IPS-18a (cell line): ENCODE results near the gene LUZP2.

Experiments
- H3K27ac ChIP-seq: one replicate; pipeline ENCODE4 v1.5.1; 2013; ENCODE audit warnings: low read length
- H3K27me3 ChIP-seq: one replicate; pipeline ENCODE4 v1.6.1; 2013; ENCODE audit warnings: mild to moderate bottlenecking, low read length; ENCODE audit not compliant: control insufficient read depth, insufficient read depth
- H3K36me3 ChIP-seq: one replicate; pipeline ENCODE4 v1.6.1; 2013; ENCODE audit warnings: low read depth, low read length; ENCODE audit not compliant: control insufficient read depth
- H3K4me1 ChIP-seq: one replicate; pipeline ENCODE4 v1.6.1; 2013; ENCODE audit warnings: low read depth, low read length; ENCODE audit not compliant: control insufficient read depth
- H3K4me3 ChIP-seq: one replicate; pipeline ENCODE4 v1.5.1; 2013; ENCODE audit warnings: low read length
- H3K9ac ChIP-seq: one replicate; pipeline ENCODE4 v1.6.1; 2013; ENCODE audit warnings: mild to moderate bottlenecking, low read length, moderate library complexity
- H3K9me3 ChIP-seq: one replicate; pipeline ENCODE4 v1.6.1; 2013; ENCODE audit warnings: low read depth, low read length; ENCODE audit not compliant: control insufficient read depth

Gene LUZP2

GRCh38 chr11:24773322-24773721 lies 276.5 kb downstream of the LUZP2 start:
- Histone ChIP-seq H3K9me3 (no peaks in the 10 kb centered on the region), H3K27ac (no peak overlapping the region), H3K9ac (no peak overlapping the region), H3K27me3 (no peaks in the 10 kb centered on the region), H3K4me3 (no peak overlapping the region), H3K36me3 (no peaks in the 10 kb centered on the region), H3K4me1 (no peaks in the 10 kb centered on the region)

- Histone ChIP-seq H3K9ac (no peak overlapping the region), H3K4me1 (peaks cover 9% of the 10 kb centered on the region), H3K36me3 (no peaks in the 10 kb centered on the region), H3K27ac (no peak overlapping the region), H3K27me3 (no peaks in the 10 kb centered on the region), H3K4me3 (no peak overlapping the region), H3K9me3 (no peaks in the 10 kb centered on the region)
These were observed 282.9 kb downstream of the LUZP2 start for GRCh38 chr11:24779791-24780190.

- no peak overlapping the region for H3K9ac ChIP-seq
- no peaks in the 10 kb centered on the region for H3K36me3 ChIP-seq
- H3K9me3 ChIP-seq: no peaks in the 10 kb centered on the region
- no peak overlapping the region for H3K4me3 ChIP-seq
- peaks cover 9% of the 10 kb centered on the region for H3K4me1 ChIP-seq
- no peaks in the 10 kb centered on the region for H3K27me3 ChIP-seq
- H3K27ac ChIP-seq: no peak overlapping the region
These were observed 284.4 kb downstream of the LUZP2 start for GRCh38 chr11:24781288-24781687.

GRCh38 chr11:24793479-24793878 lies 296.6 kb downstream of the LUZP2 start:
- H3K9me3 ChIP-seq: no peaks in the 10 kb centered on the region
- no peaks in the 10 kb centered on the region for H3K4me1 ChIP-seq
- H3K9ac ChIP-seq: no peak overlapping the region
- H3K27ac ChIP-seq: no peak overlapping the region
- H3K36me3 ChIP-seq: no peaks in the 10 kb centered on the region
- no peak overlapping the region for H3K4me3 ChIP-seq
- no peaks in the 10 kb centered on the region for H3K27me3 ChIP-seq

- H3K36me3 ChIP-seq: no peaks in the 10 kb centered on the region
- no peaks in the 10 kb centered on the region for H3K4me1 ChIP-seq
- no peak overlapping the region for H3K4me3 ChIP-seq
- H3K9me3 ChIP-seq: no peaks in the 10 kb centered on the region
- H3K27ac ChIP-seq: no peak overlapping the region
- H3K27me3 ChIP-seq: no peaks in the 10 kb centered on the region
- no peak overlapping the region for H3K9ac ChIP-seq
These were observed 297.2 kb downstream of the LUZP2 start for GRCh38 chr11:24794064-24794463.

- Histone ChIP-seq H3K27ac (no peak overlapping the region), H3K4me3 (no peak overlapping the region), H3K9ac (no peak overlapping the region), H3K36me3 (no peaks in the 10 kb centered on the region), H3K4me1 (no peaks in the 10 kb centered on the region), H3K27me3 (no peaks in the 10 kb centered on the region), H3K9me3 (no peaks in the 10 kb centered on the region)
These were observed 308.8 kb downstream of the LUZP2 start for GRCh38 chr11:24805671-24806070.

- Histone ChIP-seq H3K36me3 (no peaks in the 10 kb centered on the region), H3K4me1 (no peaks in the 10 kb centered on the region), H3K9me3 (no peaks in the 10 kb centered on the region), H3K9ac (no peak overlapping the region), H3K4me3 (no peak overlapping the region), H3K27ac (no peak overlapping the region), H3K27me3 (no peaks in the 10 kb centered on the region)
These were observed 311.3 kb downstream of the LUZP2 start for GRCh38 chr11:24808173-24808572.

GRCh38 chr11:24819006-24819405 lies 322.2 kb downstream of the LUZP2 start:
- Histone ChIP-seq H3K27me3 (no peaks in the 10 kb centered on the region), H3K4me3 (no peak overlapping the region), H3K4me1 (no peaks in the 10 kb centered on the region), H3K9me3 (no peaks in the 10 kb centered on the region), H3K27ac (no peak overlapping the region), H3K36me3 (no peaks in the 10 kb centered on the region), H3K9ac (no peak overlapping the region)

GRCh38 chr11:24819863-24820434 lies 323.1 kb downstream of the LUZP2 start:
- no peak overlapping the region for H3K27ac ChIP-seq
- no peaks in the 10 kb centered on the region for H3K4me1 ChIP-seq
- H3K4me3 ChIP-seq: no peak overlapping the region
- H3K36me3 ChIP-seq: no peaks in the 10 kb centered on the region
- H3K27me3 ChIP-seq: no peaks in the 10 kb centered on the region
- no peaks in the 10 kb centered on the region for H3K9me3 ChIP-seq
- no peak overlapping the region for H3K9ac ChIP-seq

GRCh38 chr11:24820541-24820940 lies 323.7 kb downstream of the LUZP2 start:
- Histone ChIP-seq H3K9ac (no peak overlapping the region), H3K27me3 (no peaks in the 10 kb centered on the region), H3K4me1 (no peaks in the 10 kb centered on the region), H3K36me3 (no peaks in the 10 kb centered on the region), H3K27ac (no peak overlapping the region), H3K4me3 (no peak overlapping the region), H3K9me3 (no peaks in the 10 kb centered on the region)

GRCh38 chr11:24828938-24829605 lies 332.2 kb downstream of the LUZP2 start:
- no peaks in the 10 kb centered on the region for H3K27me3 ChIP-seq
- no peak overlapping the region for H3K4me3 ChIP-seq
- no peaks in the 10 kb centered on the region for H3K36me3 ChIP-seq
- H3K9ac ChIP-seq: no peak overlapping the region
- peaks cover 7% of the 10 kb centered on the region for H3K4me1 ChIP-seq
- H3K27ac ChIP-seq: peak overlapping the region; percentile 31
- H3K9me3 ChIP-seq: no peaks in the 10 kb centered on the region

- Histone ChIP-seq H3K9ac (no peak overlapping the region), H3K9me3 (no peaks in the 10 kb centered on the region), H3K27ac (no peak overlapping the region), H3K4me3 (no peak overlapping the region), H3K27me3 (no peaks in the 10 kb centered on the region), H3K4me1 (peaks cover 4% of the 10 kb centered on the region), H3K36me3 (no peaks in the 10 kb centered on the region)
These were observed 336.7 kb downstream of the LUZP2 start for GRCh38 chr11:24833573-24833972.
